Upper lobe of left lung (tissue), 4 donors: Measurements from ENCODE around the gene CHST11.

Experiments
- CTCF ChIP-seq, 6 experiments: fragments of 450-650 bp in 4 of 6; fragments of 200-600 bp in 2 of 6; sonication (generic) in 2 of 6; IDR thresholded peaks; one replicate each; pipeline ENCODE4 v1.5.1; 2016 to 2019; ENCODE audit warnings: antibody characterized with exemption in 6 of 6
- EP300 ChIP-seq, 4 donors: sonication (generic); formaldehyde crosslinking; IDR thresholded peaks; one replicate each; pipeline ENCODE4 v1.5.1; 2017; ENCODE audit warnings: antibody characterized with exemption in 4 of 4, control low read depth in 2 of 4
- POLR2A ChIP-seq, 4 donors: fragments of 450-650 bp; IDR thresholded peaks; one replicate each; pipeline ENCODE4 v1.5.1; 2016 to 2017; ENCODE audit warnings: antibody characterized with exemption in 4 of 4, mild to moderate bottlenecking in 2 of 4
- POLR2AphosphoS5 ChIP-seq, 2 donors: sonication (generic); formaldehyde crosslinking; IDR thresholded peaks; one replicate each; pipeline ENCODE4 v1.5.1; 2017; ENCODE audit warnings: antibody characterized with exemption in 2 of 2

- TF ChIP-seq CTCF (IDR thresholded peaks at IDR 0.05), result no peak
- TF ChIP-seq EP300 (IDR thresholded peaks at IDR 0.05), result no peak
- no peak for TF ChIP-seq POLR2A (IDR thresholded peaks at IDR 0.05)
- TF ChIP-seq POLR2AphosphoS5 (IDR thresholded peaks at IDR 0.05), result no peak
Measured at GRCh38 chr12:104546575-104546974, 89.8 kb downstream of the CHST11 start.
